Effector memory CD8-positive, alpha-beta T cell (primary cell): ENCODE measurements around the gene DYNC1I2.
A peak's percentile ranks its signal among the peaks of the same experiment; 100 is the strongest.
"Not testable (repeated sequence)": the region's sequence is repeated elsewhere in the genome, so short reads cannot be mapped to it uniquely, and the experiment has no call there.

ENCODE experiments used
- ATAC-seq: fragments of 150-1000 bp; cut with Tn5 transposase; replicated peaks from 2 replicates; pipeline ENCODE4 v1.10.0; 2021; ENCODE audit warnings: mild to moderate bottlenecking, moderate library complexity
- DNase-seq, 3 experiments: peaks; one replicate each; pipeline ENCODE4 v3.0.0; 2021
- H3K27ac Mint-ChIP-seq, 2 donors: one replicate each; pipeline ENCODE4 v1.8.0; 2022; ENCODE audit warnings: mild to moderate bottlenecking in 2 of 2, mixed read lengths in 2 of 2, moderate library complexity in 2 of 2
- H3K27me3 Mint-ChIP-seq, 2 donors: one replicate each; pipeline ENCODE4 v1.8.0; 2022; ENCODE audit warnings: mixed read lengths in 2 of 2
- H3K36me3 Mint-ChIP-seq: one replicate; pipeline ENCODE4 v1.8.0; 2022; ENCODE audit warnings: mild to moderate bottlenecking, moderate library complexity, mixed read lengths; ENCODE audit not compliant: insufficient read depth
- H3K4me1 Mint-ChIP-seq, 2 donors: one replicate each; pipeline ENCODE4 v1.8.0; 2022; ENCODE audit warnings: low read depth in 2 of 2, mixed read lengths in 2 of 2
- H3K4me3 Mint-ChIP-seq, 2 donors: one replicate each; pipeline ENCODE4 v1.8.0; 2022; ENCODE audit warnings: mild to moderate bottlenecking in 2 of 2, mixed read lengths in 2 of 2, moderate library complexity in 2 of 2
- H3K9me3 Mint-ChIP-seq, 2 donors: one replicate each; pipeline ENCODE4 v1.8.0; 2022; ENCODE audit warnings: mixed read lengths in 2 of 2

Gene DYNC1I2

DNA sequence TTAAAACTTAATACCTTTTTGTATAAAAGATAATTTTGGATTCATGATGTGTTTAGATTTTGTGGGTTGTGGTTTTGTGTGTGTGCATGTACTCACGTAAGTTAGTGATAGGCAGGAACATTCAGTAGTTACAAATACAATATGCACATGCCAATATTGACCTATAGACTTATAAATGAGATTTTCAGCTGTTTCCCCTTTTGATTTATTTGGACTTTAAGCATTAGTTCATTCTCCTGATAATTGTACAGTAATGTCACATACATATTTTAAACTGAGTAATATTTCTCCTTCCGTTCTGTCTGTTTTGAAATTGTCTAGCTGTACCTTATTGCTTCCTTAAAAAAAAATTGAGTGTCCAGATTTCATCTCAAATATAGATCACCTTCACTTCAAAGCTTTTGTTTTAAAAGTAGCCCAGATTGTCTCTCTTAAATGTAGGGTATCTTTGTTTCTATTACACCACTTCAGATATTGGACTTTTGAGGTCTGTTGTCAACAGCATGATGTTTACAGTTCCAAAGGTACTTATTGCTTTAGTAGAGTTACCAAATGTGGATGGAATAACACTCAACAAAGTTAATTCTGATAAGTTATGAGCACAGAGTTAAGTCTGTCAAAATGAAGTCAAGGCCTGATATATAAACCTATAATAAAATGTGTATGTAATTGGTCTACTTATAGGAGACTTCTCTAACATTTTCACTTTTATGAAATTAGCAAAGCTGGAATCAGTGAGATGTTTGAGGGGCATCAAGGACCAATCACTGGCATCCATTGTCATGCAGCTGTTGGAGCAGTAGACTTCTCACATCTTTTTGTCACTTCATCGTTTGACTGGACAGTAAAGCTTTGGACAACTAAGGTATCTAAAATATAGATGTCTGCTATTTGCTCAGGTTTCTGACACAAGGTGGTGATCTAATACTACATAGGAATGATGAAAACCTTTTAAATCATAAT is 42.0 kb downstream of the DYNC1I2 start:
- H3K36me3 Mint-ChIP-seq = peaks cover 72% of the 10 kb centered on the region
- no peaks in the 10 kb centered on the region for H3K27me3 Mint-ChIP-seq

GRCh38 chr2:171729952-171730317 is 42.7 kb downstream of the DYNC1I2 start:
- ATAC-seq (no peak), DNase-seq (no peak)
- Mint-ChIP-seq H3K4me3 (no peak overlapping the region), H3K27me3 (no peaks in the 10 kb centered on the region), H3K4me1 (peaks cover 0 to 3% of the 10 kb centered on the region in 2 donors), H3K27ac (no peak overlapping the region), H3K36me3 (peaks cover 70% of the 10 kb centered on the region), H3K9me3 (no peaks in the 10 kb centered on the region)

More for the DNA sequence above, 42.0 kb downstream of the DYNC1I2 start:
- DNase-seq = no peak
- Mint-ChIP-seq H3K27ac (no peak overlapping the region), H3K4me1 (peaks cover 0 to 3% of the 10 kb centered on the region in 2 donors), H3K4me3 (no peak overlapping the region), H3K9me3 (no peaks in the 10 kb centered on the region)
- no peak for ATAC-seq

DNA sequence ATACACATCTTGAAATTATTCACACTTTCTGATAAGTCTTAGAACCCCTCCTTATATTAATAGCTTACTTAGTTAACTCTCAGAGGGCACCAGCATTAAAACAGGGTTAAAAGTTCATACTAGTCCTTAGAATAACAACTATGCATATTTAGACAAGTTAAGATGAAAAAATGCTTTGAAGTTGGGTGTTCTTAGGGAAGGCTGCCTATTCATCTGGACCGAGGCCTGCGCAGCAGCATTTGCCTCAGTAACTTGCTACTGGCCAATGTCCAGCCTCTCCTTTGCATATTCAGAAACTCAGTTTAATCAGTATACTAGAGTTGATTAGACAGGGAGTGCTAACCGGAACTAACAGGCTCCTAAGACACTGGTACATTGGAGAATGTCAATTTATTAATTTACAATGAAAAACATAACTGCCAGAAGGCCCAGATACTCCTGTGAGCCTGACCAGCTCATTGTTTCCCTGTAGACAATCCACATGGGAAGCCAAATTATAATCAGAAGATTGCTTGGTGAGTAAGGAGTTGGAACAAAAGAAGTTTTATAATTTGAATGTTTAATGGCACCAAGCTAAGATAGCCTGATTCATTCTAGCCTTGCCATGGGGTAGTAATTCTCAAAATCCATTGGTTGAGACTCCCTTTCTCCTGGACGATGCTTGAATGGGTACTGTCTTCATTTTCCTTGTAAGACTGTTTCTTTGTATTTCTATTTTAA is 48.9 kb downstream of the DYNC1I2 start:
- Mint-ChIP-seq H3K36me3 (peaks cover 46% of the 10 kb centered on the region), H3K27ac (no peak overlapping the region), H3K4me1 (peaks cover 0 to 12% of the 10 kb centered on the region in 2 donors), H3K27me3 (no peaks in the 10 kb centered on the region), H3K4me3 (no peak overlapping the region), H3K9me3 (no peaks in the 10 kb centered on the region)
- DNase-seq (no peak), ATAC-seq (no peak)

DNA sequence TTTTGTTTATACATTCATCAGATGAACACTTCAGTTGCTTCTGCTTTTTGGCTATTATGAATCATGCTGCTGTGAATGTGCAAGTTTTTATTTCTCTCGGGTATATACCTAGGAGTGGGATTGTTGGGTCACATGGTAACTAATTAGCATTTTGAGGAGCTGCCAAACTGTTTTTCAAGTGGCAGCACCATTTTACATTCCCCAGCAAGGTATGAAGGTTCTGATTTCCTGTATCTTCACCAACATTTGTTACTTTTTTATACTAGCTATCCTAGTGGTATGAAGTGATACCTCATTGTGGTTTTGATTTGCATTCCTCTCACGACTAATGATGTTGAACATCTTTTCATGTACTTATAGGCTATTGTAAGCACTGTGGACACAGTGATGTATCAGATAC is 53.9 kb downstream of the DYNC1I2 start:
- no peaks in the 10 kb centered on the region for H3K9me3 Mint-ChIP-seq
- H3K27me3 Mint-ChIP-seq = no peaks in the 10 kb centered on the region
- no peak overlapping the region for H3K4me3 Mint-ChIP-seq
- H3K36me3 Mint-ChIP-seq = peaks cover 43% of the 10 kb centered on the region
- DNase-seq (no peak), ATAC-seq (no peak)
- H3K4me1 Mint-ChIP-seq = peaks cover 2 to 12% of the 10 kb centered on the region in 2 donors
- no peak overlapping the region for H3K27ac Mint-ChIP-seq

DNA sequence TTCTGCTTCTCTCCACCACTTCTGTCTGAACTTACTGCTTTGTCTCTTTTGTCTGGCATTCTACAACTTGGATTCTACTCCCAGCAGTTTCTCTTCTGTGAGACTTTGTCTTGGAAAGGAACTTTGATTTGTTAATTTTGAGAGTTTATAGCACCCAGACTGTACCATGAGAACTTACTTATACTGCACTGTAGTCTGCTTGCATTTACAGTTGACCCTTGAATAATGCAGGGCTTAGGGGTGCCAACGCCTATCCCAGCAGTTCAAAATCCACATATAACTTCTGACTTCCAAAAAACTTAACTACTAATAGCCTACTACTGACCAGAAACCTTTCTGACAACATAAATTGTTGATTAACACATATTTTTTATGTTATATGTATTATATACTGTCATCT is 55.5 kb downstream of the DYNC1I2 start:
- H3K27me3 Mint-ChIP-seq = no peaks in the 10 kb centered on the region
- no peak for DNase-seq
- no peaks in the 10 kb centered on the region for H3K9me3 Mint-ChIP-seq
- no peak overlapping the region for H3K4me3 Mint-ChIP-seq
- ATAC-seq = no peak
- H3K27ac Mint-ChIP-seq = no peak overlapping the region
- peaks cover 2 to 12% of the 10 kb centered on the region in 2 donors for H3K4me1 Mint-ChIP-seq
- H3K36me3 Mint-ChIP-seq = peaks cover 44% of the 10 kb centered on the region

GRCh38 chr2:171745141-171745540 is 57.9 kb downstream of the DYNC1I2 start:
- ATAC-seq = no peak
- Mint-ChIP-seq H3K4me3 (no peak overlapping the region), H3K27me3 (no peaks in the 10 kb centered on the region), H3K36me3 (peaks cover 42% of the 10 kb centered on the region), H3K9me3 (no peaks in the 10 kb centered on the region), H3K27ac (no peak overlapping the region), H3K4me1 (peaks cover 2 to 9% of the 10 kb centered on the region in 2 donors)
- DNase-seq = no peak

GRCh38 chr2:171745806-171746205 is 58.5 kb downstream of the DYNC1I2 start:
- H3K27me3 Mint-ChIP-seq = no peaks in the 10 kb centered on the region
- ATAC-seq = no peak
- no peak for DNase-seq
- peaks cover 2% of the 10 kb centered on the region in 2 donors for H3K4me1 Mint-ChIP-seq
- H3K27ac Mint-ChIP-seq = no peak overlapping the region
- no peak overlapping the region for H3K4me3 Mint-ChIP-seq
- peaks cover 42% of the 10 kb centered on the region for H3K36me3 Mint-ChIP-seq
- H3K9me3 Mint-ChIP-seq = no peaks in the 10 kb centered on the region

- no peak overlapping the region for H3K27ac Mint-ChIP-seq
- no peak overlapping the region for H3K4me3 Mint-ChIP-seq
- DNase-seq = no peak
- H3K36me3 Mint-ChIP-seq = peaks cover 40% of the 10 kb centered on the region
- peaks cover 0 to 2% of the 10 kb centered on the region in 2 donors for H3K4me1 Mint-ChIP-seq
- H3K27me3 Mint-ChIP-seq = no peaks in the 10 kb centered on the region
- no peak for ATAC-seq
- no peaks in the 10 kb centered on the region for H3K9me3 Mint-ChIP-seq
Observed at GRCh38 chr2:171747371-171747770, 60.1 kb downstream of the DYNC1I2 start.

GRCh38 chr2:171754254-171754939 is 67.1 kb downstream of the DYNC1I2 start:
- no peak for ATAC-seq
- no peak for DNase-seq
- Mint-ChIP-seq H3K27me3 (no peaks in the 10 kb centered on the region), H3K27ac (peak overlapping the region in 1 of 2 donors; percentile 8), H3K4me3 (no peak overlapping the region), H3K4me1 (no peaks in the 10 kb centered on the region), H3K36me3 (peaks cover 15% of the 10 kb centered on the region), H3K9me3 (no peaks in the 10 kb centered on the region)

DNA sequence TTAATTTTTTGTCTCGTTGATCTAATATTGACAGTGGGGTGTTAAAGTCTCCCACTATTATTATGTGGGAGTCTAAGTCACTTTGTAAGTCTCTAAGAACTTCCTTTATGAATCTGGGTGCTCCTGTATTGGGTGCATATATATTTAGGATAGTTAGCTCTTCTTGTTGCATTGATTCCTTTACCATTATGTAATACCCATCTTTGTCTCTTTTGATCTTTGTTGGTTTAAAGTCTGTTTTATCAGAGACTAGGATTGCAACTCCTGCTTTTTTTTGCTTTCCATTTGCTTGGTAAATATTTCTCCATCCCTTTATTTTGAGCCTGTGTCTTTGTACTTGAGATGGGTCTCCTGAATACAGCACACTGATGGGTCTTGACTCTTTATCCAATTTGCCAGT is 71.5 kb downstream of the DYNC1I2 start:
- H3K4me3 Mint-ChIP-seq, H3K36me3 Mint-ChIP-seq, ATAC-seq, H3K4me1 Mint-ChIP-seq, H3K27me3 Mint-ChIP-seq, H3K9me3 Mint-ChIP-seq, DNase-seq: not testable (repeated sequence)
- peak overlapping the region in 1 of 2 donors; percentile 66 for H3K27ac Mint-ChIP-seq

- ATAC-seq, H3K27ac Mint-ChIP-seq, H3K4me3 Mint-ChIP-seq, H3K4me1 Mint-ChIP-seq, DNase-seq, H3K9me3 Mint-ChIP-seq, H3K27me3 Mint-ChIP-seq, H3K36me3 Mint-ChIP-seq: not testable (repeated sequence)
Observed at GRCh38 chr2:171761176-171761575, 73.9 kb downstream of the DYNC1I2 start.

DNA sequence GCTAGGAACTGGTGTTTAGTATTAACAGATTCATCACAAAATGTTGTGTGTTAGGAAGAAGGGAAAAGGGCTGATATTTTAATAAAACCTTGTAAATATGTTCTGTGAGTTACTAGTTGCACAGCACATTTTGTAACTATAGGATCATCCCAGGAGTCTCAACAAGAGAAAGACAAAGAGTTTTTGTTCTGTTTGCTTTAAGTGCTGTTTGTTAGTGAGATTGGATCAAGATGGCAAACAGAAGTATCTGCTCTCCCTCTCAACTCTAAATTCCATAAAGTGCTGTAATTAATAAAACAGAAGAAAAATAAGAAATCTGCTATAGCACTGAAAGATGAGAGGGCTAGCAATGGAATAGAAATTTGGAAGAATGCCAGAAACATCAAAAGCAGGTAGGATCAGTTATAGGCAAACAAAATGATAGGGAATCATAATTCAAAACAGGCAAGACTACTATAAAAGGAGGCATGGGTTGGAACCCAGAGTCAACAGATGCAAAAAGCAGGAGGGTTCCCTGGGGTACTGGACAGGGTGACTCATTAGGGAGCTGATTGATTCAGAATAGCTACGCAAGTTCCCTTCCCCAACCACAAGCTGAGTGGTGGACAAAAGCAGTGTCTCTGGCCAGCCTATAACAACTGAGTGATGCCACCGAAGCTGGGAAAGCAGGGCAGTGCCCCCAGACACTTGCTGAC is 75.8 kb downstream of the DYNC1I2 start:
- Mint-ChIP-seq H3K27ac (peak overlapping the region in 1 of 2 donors; percentile 24), H3K4me3 (no peak overlapping the region), H3K4me1 (no peaks in the 10 kb centered on the region), H3K36me3 (peaks cover 4% of the 10 kb centered on the region), H3K27me3 (no peaks in the 10 kb centered on the region), H3K9me3 (no peaks in the 10 kb centered on the region)
- ATAC-seq (no peak), DNase-seq (no peak)

DNA sequence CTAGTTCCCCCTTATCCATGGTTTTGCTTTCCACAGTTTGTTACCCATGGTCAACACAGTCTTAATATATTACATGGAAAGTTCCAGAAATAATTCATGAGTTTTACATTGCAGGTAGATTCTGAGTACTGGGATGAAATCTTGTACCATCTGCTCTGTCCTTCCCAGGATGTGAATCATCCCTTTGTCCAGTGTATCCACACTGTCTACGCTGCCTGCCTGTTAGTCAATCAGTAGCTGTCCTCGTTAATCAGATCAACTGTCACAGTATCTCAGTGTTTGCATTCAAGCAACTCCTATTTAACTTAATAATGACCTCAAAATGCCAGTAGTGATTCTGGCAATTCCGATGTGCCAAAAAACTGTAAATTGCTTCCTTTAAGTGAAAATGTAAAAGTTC is 76.3 kb downstream of the DYNC1I2 start:
- H3K36me3 Mint-ChIP-seq = peaks cover 4% of the 10 kb centered on the region
- ATAC-seq = no peak
- no peaks in the 10 kb centered on the region for H3K27me3 Mint-ChIP-seq
- H3K4me1 Mint-ChIP-seq = no peaks in the 10 kb centered on the region
- DNase-seq = no peak
- no peak overlapping the region for H3K4me3 Mint-ChIP-seq
- no peaks in the 10 kb centered on the region for H3K9me3 Mint-ChIP-seq
- H3K27ac Mint-ChIP-seq = no peak overlapping the region
